HFF-Myc (cell line): ENCODE data around the gene GRAMD1C.

ENCODE experiments used
- DNase-seq: peaks from one replicate; pipeline ENCODE4 v3.0.0-alpha.2; 2011; ENCODE audit warnings: low read depth; ENCODE audit errors: extremely low read depth
- H3K4me3 ChIP-seq: replicated peaks from 2 replicates; pipeline ENCODE4 v1.5.1; 2011; ENCODE audit warnings: low read depth, mild to moderate bottlenecking, control low read depth, low read length
- TF ChIP-seq, protein P1 (sequence below): IDR thresholded peaks from 2 replicates; pipeline ENCODE4 v1.5.1; 2012; ENCODE audit warnings: mild to moderate bottlenecking, low read depth, low read length, control low read depth; ENCODE audit errors: missing control alignments

Gene GRAMD1C

DNA sequence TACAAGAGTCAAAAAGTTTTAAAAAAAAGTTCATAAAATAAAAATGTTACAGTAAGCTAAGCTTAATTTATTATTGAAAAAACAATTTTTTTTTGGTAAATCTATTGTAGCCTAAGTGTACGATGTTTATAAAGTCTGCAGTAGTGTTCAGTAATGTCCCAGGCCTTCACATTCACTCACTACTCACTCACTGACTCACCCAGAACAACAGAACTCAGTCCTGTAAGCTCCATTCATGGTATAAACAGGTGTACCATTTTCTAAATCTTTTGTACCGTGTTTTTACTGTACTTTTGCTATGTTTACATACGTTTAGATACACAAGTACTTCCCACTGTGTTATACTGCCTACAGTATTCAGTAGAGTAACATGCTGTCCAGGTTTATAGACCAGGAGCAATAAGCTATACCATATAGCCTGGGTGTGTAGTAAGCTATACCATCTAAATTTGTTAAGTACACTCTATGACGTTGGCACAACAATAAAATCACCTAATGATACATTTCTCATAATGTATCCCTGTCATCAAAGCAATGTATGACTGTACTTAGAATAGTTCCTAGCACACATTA lies 68.1 kb downstream of the GRAMD1C start:
- H3K4me3 ChIP-seq: no peak overlapping the region
- TF ChIP-seq, protein P1, sequence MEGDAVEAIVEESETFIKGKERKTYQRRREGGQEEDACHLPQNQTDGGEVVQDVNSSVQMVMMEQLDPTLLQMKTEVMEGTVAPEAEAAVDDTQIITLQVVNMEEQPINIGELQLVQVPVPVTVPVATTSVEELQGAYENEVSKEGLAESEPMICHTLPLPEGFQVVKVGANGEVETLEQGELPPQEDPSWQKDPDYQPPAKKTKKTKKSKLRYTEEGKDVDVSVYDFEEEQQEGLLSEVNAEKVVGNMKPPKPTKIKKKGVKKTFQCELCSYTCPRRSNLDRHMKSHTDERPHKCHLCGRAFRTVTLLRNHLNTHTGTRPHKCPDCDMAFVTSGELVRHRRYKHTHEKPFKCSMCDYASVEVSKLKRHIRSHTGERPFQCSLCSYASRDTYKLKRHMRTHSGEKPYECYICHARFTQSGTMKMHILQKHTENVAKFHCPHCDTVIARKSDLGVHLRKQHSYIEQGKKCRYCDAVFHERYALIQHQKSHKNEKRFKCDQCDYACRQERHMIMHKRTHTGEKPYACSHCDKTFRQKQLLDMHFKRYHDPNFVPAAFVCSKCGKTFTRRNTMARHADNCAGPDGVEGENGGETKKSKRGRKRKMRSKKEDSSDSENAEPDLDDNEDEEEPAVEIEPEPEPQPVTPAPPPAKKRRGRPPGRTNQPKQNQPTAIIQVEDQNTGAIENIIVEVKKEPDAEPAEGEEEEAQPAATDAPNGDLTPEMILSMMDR: no peak
- DNase-seq: no peak

DNA sequence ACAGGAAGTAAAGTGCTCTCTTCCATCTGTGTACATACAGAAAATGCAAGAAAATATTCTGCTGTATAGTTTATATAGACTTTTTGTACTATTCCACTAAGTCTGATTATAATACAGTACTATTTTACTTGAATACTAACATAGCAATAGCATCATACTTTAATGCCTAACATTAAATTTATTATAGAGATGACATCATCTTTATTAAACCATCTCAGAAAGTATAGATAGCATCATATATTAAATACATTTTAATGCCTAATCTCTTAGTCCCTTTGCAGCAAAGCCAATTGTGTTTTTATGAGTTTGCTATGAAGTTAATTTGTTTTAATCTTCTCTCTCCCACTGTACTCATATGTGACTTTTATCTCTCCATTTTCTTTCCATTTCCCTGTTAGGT lies 69.5 kb downstream of the GRAMD1C start:
- no peak overlapping the region for H3K4me3 ChIP-seq
- TF ChIP-seq, protein P1: no peak
- no peak for DNase-seq

DNA sequence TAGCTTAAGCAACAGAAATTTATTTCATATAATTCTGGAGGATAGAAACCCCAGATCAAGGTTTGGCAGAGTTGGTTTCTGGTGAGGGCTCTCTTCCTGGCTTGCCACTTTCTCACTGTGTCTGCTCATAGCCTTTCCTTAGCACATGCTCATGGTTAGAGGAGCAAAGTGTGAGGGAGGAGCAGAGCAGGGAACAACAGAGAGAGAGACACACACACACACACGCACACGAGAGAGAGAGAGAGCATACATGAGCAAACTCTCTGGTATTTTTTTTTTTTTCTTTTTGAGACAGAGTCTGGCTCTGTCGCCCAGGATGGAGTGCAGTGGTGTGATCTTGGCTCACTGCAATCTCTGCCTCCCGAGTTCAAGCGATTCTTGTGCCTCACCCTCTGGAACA lies 72.4 kb downstream of the GRAMD1C start:
- no peak overlapping the region for H3K4me3 ChIP-seq
- TF ChIP-seq, protein P1: no peak
- DNase-seq: no peak

DNA sequence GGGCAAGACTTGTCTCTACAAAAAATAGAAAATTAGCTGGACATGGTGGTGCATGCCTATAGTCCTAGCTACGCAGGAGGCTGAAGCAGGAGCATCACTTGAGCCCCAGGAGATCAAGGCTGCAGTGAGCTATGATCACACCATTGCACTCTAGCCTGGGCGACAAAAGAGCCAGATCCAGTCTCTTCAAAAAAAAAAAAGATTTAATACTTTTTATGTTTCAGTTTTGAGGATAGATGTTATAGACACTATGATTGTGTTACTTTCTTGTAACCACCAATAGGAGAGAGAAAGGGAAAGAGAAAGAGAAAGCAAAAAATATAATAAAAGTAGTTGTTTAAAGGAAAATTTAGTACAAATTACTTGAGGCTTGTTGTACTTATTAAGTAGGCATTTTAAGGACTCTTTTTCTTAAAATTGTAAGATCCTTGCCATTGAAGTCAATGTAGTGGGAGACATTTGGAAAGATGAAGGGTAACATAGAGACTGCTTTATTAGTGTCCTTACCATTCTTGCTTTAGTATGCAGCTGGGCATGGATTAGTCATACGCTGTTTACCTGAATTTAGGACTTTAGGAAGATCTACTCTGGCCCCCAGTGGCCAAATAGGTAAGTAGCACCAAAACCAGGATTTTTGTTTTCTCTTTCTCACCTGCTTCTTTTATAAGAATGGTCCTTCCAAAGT lies 74.1 kb downstream of the GRAMD1C start:
- H3K4me3 ChIP-seq: no peak overlapping the region
- peak; percentile 36 for DNase-seq
- TF ChIP-seq, protein P1: peak; percentile 62

DNA sequence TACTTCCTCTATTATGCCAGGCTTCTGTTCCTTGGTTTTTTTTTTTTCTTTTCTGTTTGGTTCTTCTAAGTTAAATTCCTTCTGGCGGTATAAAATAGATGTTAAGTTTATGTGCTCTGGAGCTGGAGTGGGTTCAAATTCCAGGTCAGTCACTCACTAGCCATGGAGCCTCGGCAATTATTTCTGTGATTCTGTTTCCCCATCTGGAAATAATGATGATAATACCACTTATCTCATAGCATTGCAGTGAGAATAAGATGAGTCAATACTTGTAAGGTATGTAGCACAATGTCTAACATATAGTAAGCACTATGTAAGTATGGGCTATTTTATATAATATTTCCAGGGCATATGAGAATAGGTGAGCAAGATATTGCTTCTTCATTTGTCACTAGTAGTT lies 76.1 kb downstream of the GRAMD1C start:
- H3K4me3 ChIP-seq: no peak overlapping the region
- peak; percentile 25 for DNase-seq
- TF ChIP-seq, protein P1: no peak

DNA sequence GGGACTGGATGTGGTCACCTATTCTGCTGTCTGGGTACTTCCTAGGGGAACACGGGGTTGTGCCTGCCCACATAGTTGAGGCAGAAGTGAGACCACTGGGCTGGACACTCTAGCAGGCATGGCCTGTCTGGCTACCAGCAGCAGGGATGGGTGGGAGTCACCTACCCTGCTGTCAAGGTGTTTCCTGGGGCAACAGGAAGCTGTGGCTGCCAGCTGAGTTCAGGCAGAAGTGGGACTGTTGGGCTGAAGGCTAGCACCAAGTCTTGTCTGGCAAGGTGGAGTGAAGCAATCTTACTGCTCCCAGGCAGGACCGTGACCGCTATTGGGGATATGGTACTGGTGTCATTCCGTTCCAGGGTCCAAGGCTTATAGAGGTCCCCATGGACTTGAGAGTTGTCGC lies 89.0 kb downstream of the GRAMD1C start:
- DNase-seq: no peak
- no peak overlapping the region for H3K4me3 ChIP-seq
- TF ChIP-seq, protein P1: no peak
